Measurements from ENCODE around the gene OR52B6.

The OR52B6 gene

GRCh38 chr11:5625281-5625680 is 44.6 kb downstream of the OR52B6 start:
- ChIA-PET CTCF (interaction anchor here (1.5 kb wide), 1 partner anchor 266 kb away, joined by 3 read pairs; no protein-coding TSS in a partner anchor), POLR2A (no interaction called here)
- no peak for DNase-seq (ENCODE audit: low read depth, low spot score)

GRCh38 chr11:5626196-5626595 is 45.5 kb downstream of the OR52B6 start:
- H3K4me3 ChIP-seq (ENCODE audit: low read depth, low read length) = no peak overlapping the region
- TF ChIP-seq CTCF (IDR thresholded peaks at IDR 0.05; ENCODE audit: insufficient read depth, low read length, missing control alignments) = no peak
- ChIA-PET POLR2A (no interaction called here), CTCF (interaction anchor here (1.3 to 1.5 kb wide), 2 partner anchors 15 to 265 kb away, joined by 3 read pairs; no protein-coding TSS in a partner anchor)
- peak; percentile 65 for DNase-seq (ENCODE audit: low read depth, low spot score)

More at GRCh38 chr11:5625281-5625680, 44.6 kb downstream of the OR52B6 start:
- no peak for TF ChIP-seq CTCF (IDR thresholded peaks at IDR 0.05; ENCODE audit: insufficient read depth, low read length, missing control alignments)
- peak overlapping the region; percentile 65 for H3K4me3 ChIP-seq (ENCODE audit: low read depth, low read length)

GRCh38 chr11:5631417-5631816 is 50.7 kb downstream of the OR52B6 start:
- no peak for DNase-seq (ENCODE audit: low read depth, low spot score)
- POLR2A ChIA-PET = no interaction called here
- TF ChIP-seq CTCF (IDR thresholded peaks at IDR 0.05; ENCODE audit: insufficient read depth, low read length, missing control alignments) = no peak
- H3K4me3 ChIP-seq (ENCODE audit: low read depth, low read length) = no peak overlapping the region
- CTCF ChIA-PET = no interaction called here

Measured in AG04449 (cell line).